ENCODE results near the gene TPP1.

The TPP1 gene

DNA sequence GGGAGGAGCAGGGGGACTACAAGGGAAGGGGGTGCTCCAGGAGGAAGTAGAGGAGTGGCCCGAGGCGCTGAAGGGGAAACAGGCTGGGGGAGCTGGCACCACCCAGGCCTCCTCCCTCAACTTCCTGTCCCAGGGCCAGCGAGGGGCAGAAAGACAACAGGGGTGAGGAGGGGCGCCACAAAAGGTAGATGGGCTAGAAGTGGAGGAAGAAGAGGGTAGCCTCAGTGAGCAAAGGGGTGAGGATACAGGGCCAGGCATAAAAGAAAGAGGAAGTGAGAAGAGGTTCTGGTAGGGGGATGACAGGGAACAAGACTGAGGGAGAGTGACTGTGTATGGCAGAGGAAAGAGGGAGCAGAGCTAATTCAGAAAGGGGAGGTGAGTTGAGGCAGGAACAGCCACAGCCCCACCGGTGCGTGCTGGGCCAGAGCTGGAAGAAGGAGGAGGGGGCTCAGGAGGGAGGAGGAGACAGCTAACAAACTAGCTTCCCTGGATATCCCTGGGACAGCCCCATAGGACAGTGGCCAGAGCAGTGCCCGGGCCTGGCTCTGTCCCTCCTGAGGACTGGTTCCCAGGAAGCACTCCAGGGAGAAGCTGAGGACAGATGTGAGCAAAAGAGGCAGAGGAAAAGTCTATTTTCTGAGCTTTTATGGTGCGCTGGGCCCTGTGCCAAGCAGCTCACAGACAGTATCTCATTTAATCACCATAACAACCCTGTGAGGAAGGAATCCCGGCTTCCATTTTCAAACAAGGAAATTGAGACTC lies 27.9 kb upstream of the TPP1 start:
- peak; percentile 75 for DNase-seq

DNA sequence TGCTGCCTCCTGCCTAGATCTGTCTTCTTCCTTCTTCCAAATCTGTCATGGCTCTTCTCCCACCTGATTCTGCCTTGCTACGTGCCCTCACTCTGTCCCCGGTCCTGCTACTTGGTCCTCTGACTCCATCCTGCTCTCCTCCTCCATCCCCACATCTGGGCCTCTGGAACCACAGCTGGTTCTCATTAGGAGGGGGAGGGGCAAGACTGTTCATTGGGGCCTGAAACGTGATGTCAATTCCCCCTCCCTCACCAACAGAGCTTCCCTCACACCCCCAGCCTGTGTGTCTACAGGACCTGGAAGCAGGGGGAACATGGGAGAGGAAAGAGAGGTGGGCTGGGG lies 27.3 kb upstream of the TPP1 start:
- peak; percentile 88 for DNase-seq

DNA sequence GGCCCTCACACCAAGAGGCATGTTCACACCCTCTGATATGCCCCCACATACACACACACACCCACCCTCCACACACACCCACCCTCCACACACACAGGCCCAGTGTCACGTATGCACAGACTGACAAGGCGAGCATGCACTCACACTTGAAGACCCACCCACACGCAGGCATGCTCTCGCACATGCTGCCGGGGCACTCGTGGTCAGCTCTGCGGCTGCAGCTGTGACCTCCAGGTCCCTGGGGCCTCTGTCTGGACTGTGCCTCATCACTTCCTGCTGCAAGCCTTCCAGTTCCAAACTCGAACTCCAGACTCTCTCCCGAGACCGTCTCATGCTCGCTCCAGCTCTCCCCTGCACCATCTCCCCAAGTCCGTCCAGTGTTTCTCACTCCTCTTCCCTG lies 26.8 kb upstream of the TPP1 start:
- DNase-seq, result peak; percentile 61

DNA sequence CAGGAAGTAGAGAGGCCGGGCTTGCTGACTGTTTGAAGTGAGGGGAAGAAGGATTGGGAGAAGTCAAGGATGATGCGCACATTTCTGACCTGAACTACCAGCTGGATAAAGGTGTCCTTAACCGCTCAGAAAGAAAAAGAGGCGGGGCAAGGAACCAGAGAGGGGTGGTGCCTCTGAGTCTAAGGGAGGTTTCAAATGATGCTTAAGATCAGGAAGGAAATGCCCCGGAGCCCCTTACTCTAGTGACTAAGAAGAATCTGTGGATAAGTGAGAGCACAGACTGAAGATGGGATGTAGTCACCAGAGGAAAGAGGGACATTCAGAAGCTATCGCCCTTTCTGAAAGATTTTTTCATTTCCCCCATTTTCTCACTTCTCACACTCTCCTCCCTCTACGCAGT lies 23.7 kb upstream of the TPP1 start:
- DNase-seq, result no peak

DNA sequence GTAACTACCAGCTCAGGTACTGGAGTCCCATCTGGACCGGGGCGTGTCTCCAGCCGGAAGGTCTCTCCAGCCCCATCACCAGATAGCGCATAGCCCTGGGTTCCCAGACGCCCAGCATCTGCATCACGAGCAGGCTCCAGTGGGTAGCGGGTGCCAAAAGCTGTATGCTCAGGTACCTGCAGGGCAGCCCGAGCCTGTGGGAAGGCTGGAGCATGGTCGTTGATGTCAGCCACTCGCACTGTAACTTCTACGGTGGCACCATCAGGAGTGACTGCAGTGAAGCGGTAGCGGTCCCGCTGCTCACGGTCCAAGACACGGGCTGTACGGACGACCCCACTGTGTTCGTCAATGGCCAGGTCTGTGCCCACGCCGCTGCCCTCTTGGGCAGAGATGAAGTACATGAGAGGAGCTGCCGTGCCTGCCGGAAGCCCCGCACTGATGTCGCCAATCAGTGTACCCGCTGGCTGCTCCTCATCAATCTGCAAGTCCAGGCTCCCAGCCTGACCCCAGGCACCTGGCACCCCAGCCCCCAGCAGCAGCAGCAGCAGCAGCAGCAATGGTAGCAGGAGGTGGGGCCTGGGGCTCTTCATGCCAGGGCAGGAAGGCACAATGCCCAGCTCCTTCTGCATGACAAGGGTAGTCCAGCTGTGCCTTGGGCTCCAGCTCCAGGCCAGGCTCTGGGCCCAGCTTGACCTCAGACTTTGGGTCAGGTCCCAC lies 21.9 kb upstream of the TPP1 start:
- no peak for DNase-seq

DNA sequence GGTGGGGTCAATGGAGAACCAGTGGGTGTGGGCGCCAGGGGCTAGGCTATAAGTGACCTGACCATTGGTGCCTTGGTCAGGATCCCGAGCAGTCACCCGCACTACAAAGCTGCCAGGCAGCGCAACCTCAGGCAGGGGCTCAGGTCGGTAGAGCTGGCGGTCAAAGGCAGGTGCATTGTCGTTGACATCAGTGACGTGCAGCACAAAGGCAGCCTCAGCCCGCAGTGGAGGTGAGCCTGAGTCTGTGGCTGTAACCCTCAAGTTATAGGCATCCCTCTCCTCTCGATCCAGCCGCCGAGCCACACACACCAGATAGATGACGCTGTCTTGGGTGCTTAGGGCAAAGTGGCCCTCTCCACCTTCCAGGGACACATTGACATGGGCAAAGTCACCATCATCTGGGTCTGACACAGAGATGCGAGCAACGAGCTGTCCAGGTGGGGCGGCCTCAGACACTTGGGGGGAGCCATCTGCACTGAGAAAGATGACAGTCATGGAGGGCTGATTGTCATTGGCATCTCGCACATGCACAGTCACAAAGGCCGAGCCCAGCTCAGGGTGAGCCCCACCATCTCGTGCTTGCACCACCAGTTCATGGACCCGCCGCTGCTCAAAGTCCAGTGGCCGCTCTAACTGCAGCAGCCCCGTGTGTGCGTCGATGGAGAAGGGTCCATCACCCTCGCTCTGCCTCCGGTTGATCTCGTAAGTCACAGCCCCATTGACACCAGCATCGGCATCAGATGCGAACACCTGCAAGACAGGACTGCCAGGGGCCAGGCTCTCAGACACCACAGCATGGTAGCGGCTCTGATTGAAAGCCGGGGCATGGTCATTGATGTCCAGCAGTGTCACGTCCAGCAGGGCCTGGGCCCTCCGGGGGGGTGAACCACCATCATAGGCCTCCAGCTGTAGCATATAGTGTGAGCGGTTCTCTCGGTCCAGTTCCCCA lies 21.1 kb upstream of the TPP1 start:
- no peak for DNase-seq

DNA sequence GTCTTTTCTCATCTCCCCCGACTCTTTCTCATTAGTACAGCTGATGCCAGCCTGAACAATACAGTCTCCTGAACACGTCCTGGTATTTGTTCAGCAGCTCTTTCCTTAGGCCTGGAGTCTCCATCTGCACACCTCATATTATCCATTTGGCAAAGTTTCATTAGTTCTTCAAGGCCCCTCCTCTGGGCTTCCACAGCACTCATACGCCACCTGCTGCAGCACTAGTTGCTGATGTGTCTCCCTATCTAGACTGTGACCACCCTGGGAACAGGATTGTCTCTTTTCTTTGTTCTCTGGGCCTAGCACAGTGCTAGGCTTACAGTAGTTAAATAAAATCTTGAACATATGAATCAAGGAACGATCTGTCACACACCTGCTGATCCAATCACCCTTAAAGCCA lies 19.2 kb upstream of the TPP1 start:
- DNase-seq, result no peak

DNA sequence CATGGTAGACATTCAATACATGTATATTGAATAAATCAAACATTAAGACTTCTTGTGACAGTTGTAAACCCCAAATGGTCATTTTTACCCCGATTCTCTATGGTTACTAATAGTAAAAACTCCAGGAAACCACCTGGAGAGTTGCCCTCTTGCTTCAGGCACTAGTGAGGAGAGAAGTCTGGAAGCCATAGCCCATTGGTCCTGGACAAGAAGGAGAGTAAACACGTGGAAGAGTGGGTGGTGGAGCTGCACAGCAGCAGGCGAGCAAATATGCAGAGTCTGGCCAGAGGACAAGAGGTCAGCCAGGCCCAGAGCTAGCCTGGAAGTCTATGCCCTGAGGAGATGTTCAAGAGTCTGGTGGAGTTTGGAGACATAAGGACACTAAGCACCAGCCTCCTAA lies 18.6 kb upstream of the TPP1 start:
- DNase-seq, result no peak

DNA sequence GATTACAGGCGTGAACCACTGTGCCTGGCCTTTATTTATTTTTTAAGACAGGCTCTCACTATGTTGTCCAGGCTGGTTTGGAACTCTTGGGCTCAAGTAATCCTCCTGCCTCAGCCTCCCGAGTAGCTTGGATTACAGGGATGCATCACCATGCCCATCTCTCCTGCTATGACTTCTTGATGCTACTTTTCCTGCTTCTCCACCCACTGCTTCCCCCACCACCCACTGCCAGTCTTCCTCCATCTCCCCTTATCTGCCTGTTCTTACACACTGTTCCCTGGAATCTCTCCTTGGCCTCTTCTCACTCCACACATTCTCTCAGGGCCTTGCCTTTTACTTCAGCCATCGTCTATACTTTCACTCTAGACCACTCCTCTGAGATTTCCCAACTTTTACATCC lies 17.3 kb upstream of the TPP1 start:
- no peak for DNase-seq

DNA sequence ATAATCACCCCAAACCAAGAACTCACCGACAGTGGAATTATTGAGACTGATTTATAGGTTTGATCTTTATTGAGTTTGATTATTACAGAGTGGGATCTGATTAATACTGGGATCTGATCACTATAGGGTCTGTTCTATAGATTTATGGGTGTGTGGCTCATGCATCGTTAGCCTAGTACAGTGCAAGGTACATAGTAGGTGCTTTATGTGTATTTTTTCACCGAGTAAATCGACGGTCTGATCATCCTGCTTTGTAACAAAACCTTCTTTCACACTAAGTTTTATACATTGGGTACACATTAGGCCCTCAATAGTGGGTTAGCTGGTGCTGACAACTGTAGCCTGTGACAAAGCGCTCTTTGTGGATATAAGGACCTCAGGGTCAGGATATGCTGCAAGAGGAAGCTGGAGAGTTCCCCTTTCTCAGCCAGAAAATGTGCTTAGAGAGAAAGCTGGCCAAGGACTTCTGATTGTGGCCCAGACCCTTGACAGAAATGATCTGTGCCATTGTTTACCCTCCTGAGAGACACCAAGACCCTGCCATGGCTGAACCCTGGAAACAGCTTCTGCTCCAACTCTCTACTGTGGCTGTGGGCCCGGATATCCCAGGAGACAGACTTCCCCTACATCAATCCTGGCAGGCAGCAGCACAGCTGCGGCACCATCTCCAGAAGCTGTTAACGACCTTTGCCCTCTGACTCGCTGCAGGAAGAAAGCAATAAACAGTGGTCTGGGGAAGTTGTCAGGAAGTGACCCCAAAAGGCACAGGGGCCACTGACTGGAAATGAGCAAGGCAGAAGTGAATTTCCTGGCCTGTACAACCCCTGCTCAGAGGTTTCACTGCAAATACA lies 16.1 kb upstream of the TPP1 start:
- peak; percentile 42 for DNase-seq

DNA sequence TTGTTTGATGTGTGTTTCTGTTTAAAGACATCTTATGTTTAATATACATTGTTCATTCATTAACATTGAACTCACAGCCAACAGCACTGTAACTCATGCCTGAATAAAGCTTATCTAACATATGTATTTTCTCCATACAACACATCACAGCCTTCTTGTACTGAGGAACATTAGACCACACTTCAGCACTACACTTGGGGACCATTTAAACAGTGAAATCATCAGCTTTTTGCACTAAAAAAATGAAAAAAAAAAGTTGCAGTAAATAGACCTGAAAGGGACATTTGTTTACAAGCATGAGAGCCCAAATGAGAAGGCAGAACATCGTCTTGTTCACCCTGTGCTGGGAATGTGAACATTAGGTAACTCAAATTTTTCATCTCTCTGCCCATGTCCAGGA lies 15.3 kb upstream of the TPP1 start:
- no peak for DNase-seq

DNA sequence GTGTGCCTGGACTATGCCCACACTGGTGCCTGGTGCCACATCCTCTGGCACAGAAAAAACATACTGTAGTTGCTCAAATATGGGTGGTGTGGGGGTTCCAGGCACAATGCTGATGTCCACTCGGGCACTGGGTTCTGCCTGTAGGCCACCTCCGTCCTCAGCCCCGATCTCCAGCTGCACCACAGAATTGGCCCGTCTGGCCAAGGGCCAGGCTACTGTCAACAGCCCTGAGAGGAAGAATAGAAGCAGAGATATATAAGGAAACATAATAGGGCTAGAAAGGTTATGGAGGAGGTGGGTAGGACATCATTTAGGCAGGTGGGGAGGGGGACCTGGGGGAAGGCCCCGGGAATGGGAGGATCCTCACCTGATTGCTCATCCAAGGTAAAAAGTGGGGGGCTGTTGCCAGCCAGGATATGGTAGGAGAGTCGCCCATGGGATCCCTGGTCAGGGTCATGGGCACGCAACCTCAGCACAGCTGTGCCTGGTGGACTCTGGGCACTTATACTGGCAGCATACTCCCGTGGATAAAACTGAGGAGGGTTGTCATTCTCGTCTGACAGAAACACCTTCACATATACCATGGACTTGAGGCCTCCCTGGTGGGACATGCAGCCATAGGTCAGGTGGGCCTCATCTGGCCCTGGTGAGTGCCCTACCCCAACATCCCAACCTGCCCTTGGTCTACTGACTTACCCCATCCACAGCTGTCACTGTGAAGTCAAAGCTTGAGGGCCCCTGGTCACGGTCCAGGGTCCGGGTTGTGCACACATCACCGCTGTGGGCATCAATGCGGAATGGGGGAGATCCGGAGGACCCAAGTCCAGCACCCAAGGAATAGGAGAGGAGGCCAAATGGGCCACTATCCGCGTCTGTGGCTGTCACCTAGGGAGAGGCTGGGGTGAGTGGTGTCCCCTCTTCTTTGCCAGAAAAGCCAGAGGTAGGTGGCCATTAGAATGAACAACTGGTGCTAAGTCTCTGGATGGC lies 14.5 kb upstream of the TPP1 start:
- no peak for DNase-seq

DNA sequence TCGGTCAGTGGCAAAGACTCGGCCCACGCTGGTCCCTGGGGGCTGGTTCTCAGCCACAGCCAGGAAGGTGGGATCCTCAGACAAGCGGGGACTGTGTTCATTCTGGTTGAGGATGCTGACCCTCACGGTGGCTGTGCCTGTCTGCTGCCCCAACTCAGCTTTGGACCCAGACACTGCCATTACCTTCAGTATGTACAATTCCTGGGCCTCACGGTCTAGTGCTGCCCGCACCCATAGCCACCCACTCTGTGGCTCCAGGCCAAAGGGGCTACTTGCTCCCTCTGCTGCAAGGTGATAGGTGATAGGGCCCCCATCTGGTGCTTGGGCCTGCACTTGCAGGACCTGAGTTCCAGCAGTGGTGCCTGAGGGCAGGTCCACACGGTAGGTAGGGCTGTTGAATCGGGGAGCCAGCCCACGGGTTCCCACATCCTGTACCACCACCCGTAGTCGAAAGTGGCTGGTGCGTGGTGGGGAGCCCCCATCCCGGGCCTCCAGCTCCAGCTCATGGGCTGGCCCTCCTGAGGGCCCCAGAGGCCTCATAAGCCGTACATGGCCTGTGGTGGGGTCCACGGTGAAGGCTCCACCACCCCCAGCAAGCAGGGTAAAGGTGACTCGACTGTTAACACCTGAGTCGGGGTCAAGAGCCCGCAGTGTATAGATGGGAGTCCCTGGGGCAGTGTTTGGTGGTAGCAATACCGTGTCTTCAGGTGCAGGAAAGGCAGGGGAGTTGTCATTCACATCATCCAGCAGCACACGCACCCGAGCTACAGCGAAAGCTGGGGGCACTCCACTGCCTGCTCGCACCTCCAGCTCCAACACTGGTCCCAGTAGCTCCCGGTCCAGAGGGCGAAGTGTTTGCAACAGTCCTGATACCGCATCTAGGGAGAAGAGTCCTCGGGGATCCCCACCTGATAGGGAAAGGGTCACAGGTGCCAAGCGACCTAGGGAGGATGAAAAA lies 13.2 kb upstream of the TPP1 start:
- DNase-seq, result no peak

DNA sequence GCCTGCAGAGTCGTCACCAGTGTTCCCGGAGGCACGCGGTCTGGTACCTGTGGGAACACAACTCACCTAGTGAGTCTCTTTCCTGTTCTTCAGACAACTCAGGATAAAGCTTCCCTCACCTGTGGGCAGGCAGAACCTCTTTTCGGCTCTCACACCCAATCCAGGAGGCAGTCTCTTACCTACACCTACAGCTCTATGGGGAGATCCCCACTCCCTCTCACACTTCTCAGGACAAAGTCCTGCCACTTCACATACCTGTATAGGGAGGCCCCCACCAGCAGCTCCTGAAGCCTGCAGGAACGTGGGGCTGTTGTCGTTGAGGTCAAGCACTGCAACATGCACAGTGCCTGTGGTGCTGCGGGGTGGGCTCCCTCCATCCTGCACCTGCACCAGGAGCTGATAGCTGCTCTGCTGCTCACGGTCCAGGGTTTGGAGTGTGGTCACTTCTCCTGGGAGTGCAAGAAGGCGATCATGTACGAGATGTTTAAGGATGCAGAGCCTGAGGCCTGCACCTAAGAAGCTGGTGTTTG lies 12.2 kb upstream of the TPP1 start:
- no peak for DNase-seq

DNA sequence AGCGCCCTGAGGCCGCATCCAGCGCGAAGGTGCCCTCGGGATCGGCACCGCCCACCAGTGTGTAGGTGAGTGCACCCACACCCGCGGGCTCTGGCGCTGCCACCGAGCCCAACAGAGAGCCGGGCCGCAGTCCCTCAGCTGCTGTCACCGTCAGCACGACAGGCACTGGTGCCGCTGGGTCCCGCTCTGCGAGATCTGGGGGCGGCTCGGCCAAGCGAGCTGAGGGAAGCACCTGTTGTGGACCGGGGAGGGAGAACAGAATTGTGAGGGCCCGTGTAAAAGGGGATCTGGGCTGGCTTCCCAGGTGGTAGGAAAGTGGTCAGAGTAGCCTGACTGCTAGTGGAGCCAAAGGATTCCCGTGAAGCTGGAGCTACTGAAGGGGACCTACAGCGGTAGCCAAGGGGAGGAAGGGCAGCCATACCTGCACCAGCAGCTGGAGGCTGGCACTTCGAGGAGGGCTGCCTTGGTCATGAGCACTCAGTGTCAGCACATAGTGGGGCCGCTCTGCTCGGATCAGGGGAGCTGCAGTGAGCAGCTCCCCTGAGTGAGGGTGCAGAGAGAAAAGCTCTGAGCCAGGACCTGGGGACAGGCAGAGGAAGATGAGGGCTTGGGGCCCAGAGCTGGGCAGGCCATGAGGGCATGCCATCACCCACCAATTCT lies 11.5 kb upstream of the TPP1 start:
- DNase-seq, result no peak

DNA sequence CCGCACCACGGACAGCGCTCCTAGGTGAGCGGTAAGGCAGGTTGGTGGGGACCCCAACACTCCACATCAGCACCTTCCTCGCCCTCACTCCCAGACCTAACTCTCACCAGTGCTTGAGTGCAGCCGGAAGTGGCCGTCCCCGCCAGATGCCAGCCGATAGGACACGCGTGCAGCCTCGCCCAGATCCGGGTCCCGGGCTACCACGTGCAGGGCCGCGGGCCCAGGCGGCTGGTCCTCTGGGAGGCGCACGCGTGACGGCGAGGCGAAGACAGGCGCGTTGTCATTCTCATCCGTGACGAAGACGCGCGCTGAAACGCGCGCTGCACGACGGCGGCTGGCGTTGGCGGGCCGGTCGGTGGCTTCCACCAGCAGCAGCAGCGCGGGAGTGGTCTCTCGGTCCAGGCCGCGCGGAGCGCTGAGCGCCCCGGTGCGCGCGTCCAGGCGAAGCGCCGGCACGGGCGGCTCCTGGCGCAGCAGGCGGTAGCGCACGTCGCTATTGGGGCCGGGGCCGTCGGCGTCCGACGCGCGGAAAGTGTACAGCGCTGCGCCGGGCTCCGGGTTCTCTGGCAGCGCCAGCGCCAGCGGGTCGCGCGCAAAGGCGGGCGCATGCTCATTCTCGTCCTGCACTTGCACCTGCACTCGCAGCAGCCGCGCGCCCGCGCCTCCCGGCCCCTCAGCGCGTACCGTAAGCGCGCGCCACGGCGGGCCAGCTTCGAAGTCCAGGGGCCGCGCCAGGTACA lies 10.8 kb upstream of the TPP1 start:
- no peak for DNase-seq

DNA sequence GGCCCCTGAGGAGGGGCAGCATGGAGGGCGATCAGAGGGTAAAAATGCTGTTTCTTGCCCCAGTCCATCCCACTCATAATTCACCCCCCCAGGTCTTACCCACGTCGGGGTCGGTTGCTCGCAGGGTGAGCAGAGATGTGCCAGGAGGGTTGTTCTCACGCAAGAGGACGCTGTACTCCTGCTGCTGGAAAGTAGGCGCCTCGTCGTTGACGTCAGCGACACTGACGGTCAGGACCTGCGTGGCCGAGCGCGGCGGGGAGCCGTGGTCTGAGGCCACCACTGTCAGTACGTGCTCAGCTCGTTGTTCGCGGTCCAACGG lies 10.3 kb upstream of the TPP1 start:
- DNase-seq, result no peak

DNA sequence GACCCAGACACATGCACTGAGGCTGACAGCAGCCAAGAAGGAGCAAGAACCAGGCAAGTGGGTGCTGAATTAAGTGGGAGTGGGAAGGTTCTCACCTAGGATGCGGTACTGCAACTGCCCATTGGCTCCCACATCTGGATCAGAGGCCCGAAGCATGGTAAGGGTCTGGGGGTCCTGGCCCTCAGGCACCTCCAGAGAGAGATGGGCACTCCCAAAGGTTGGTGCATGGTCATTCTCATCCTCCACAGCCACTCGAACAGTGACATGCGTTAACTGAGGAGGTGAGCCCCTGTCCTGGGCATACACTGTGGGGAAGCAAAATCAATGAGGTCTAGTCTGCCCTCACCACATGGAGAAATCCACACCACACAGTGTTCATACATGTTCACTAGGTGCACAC lies 9.3 kb upstream of the TPP1 start:
- no peak for DNase-seq

DNA sequence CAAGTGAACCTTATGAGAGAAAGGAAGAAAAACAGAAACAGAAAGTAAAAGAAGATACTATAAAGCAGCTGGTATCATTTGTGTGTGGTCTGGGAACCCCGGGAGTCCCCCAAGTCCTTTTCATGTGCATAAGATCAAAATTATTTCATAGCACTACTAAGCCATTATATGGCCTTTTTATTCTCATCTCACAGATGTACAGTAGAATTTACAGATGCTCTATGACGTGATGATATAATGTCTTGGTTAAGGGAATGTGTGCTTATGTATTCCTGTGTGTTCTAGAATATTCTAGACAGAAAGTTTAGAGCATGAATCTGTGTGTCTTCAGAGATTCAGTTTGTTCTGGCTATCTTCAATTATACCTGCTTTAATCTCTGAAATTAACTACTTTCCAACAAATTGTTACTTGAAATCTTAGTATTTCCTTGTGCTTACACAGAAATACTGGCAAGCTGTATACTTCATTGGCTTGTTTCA lies 8.6 kb upstream of the TPP1 start:
- no peak for DNase-seq

Data from fibroblast of skin of right quadriceps (primary cell).